Keratinocyte (primary cell): ENCODE data around the gene HEMGN. TPM values are rescaled to one million over a fixed set of nuclear protein-coding genes. Genes with fewer than 3 reads are reported as not detected.

Experiments
- DNase-seq: peaks from one replicate; pipeline ENCODE4 v3.0.0-alpha.2; 2011; ENCODE audit warnings: low read depth, missing footprints, low spot score
- FAIRE-seq: peaks from 2 replicates; lab custom pipeline; 2011; peaks lifted over from hg19 to GRCh38; lab: Jason Lieb, UNC
- H2AFZ ChIP-seq: 2 replicates; pipeline ENCODE4 v1.6.0; 2012; ENCODE audit warnings: low read length, control low read depth, inconsistent platforms; ENCODE audit not compliant: control insufficient read depth
- H3K27ac ChIP-seq: 2 replicates; pipeline ENCODE4 v1.5.1; 2011; ENCODE audit warnings: low read length; ENCODE audit not compliant: control insufficient read depth, insufficient read depth
- H3K27me3 ChIP-seq: 3 replicates; pipeline ENCODE4 v1.6.0; 2011; ENCODE audit warnings: low read length; ENCODE audit not compliant: control insufficient read depth, insufficient read depth; ENCODE audit errors: extremely low read depth
- H3K36me3 ChIP-seq, 2 experiments: 2 replicates in 1 of 2; 3 replicates in 1 of 2; pipeline ENCODE4 v1.5.1; 2011; ENCODE audit warnings: low read length in 2 of 2, mild to moderate bottlenecking in 1 of 2; ENCODE audit not compliant: control insufficient read depth in 2 of 2, insufficient read depth in 2 of 2; ENCODE audit errors: extremely low read depth in 1 of 2
- H3K4me1 ChIP-seq: 3 replicates; pipeline ENCODE4 v1.5.1; 2011; ENCODE audit warnings: low read length; ENCODE audit not compliant: control insufficient read depth, insufficient read depth; ENCODE audit errors: extremely low read depth
- H3K4me2 ChIP-seq: 3 replicates; pipeline ENCODE4 v1.6.0; 2011; ENCODE audit warnings: low read depth, low read length; ENCODE audit not compliant: control insufficient read depth, insufficient read depth; ENCODE audit errors: extremely low read depth
- H3K4me3 ChIP-seq, 3 experiments: fragments of 200-600 bp in 1 of 3; sonication (generic) in 1 of 3; 2 replicates in 2 of 3; 3 replicates in 1 of 3; pipeline ENCODE4 v1.5.1; 2011 to 2016; ENCODE audit warnings: low read length in 3 of 3, mild to moderate bottlenecking in 3 of 3, control low read depth in 2 of 3, inconsistent platforms in 1 of 3, low read depth in 1 of 3, mixed read lengths in 1 of 3, mixed run types in 1 of 3, moderate library complexity in 1 of 3; ENCODE audit not compliant: control insufficient read depth in 2 of 3, insufficient read depth in 2 of 3; ENCODE audit errors: extremely low read depth in 1 of 3
- H3K79me2 ChIP-seq: 2 replicates; pipeline ENCODE4 v1.6.0; 2012; ENCODE audit warnings: low read length; ENCODE audit not compliant: control insufficient read depth, insufficient read depth
- H3K9ac ChIP-seq: 3 replicates; pipeline ENCODE4 v1.6.0; 2011; ENCODE audit warnings: low read length; ENCODE audit not compliant: control insufficient read depth, insufficient read depth; ENCODE audit errors: extremely low read depth
- H3K9me1 ChIP-seq: 3 replicates; pipeline ENCODE4 v1.6.0; 2011; ENCODE audit warnings: low read length; ENCODE audit not compliant: control insufficient read depth, insufficient read depth; ENCODE audit errors: extremely low read depth
- H3K9me3 ChIP-seq: 2 replicates; pipeline ENCODE4 v1.5.1; 2012; ENCODE audit warnings: low read depth, low read length; ENCODE audit not compliant: control insufficient read depth
- H4K20me1 ChIP-seq: 3 replicates; pipeline ENCODE4 v1.6.0; 2011; ENCODE audit warnings: low read length; ENCODE audit not compliant: control insufficient read depth, insufficient read depth; ENCODE audit errors: extremely low read depth
- CTCF ChIP-seq, 3 experiments: IDR thresholded peaks in 1 of 3; conservative IDR thresholded peaks in 1 of 3; optimal IDR thresholded peaks in 1 of 3; 2 replicates in 2 of 3; 3 replicates in 1 of 3; pipeline versions ENCODE3 to v1.5.1; 2011; ENCODE audit warnings: low read length in 3 of 3, mild to moderate bottlenecking in 3 of 3, moderate library complexity in 2 of 3, control low read depth in 1 of 3, inconsistent platforms in 1 of 3; ENCODE audit not compliant: insufficient read depth in 2 of 3; ENCODE audit errors: extremely low read depth in 1 of 3
- EZH2 ChIP-seq: IDR thresholded peaks from one replicate; pipeline ENCODE4 v1.6.1; 2012; ENCODE audit warnings: inconsistent platforms, mild to moderate bottlenecking, low read length, moderate library complexity
- dilution Hi-C: fragments of 300-500 bp; cut with MboI; formaldehyde crosslinking; loops from one replicate; pipeline ENCODE4 v1.7.0; 2020; ENCODE audit warnings: low sequenced_read_pairs; ENCODE audit not compliant: extremely low pct_ligation_motif_present
- polyA plus RNA-seq, 5 experiments: library from polyadenylated mRNA; depleted of rRNA in 3 of 5; stranded (reverse) in 3 of 5; stranded (forward) in 1 of 5; unstranded in 1 of 5; fragments of >200 nt; gene quantifications; 1 replicate in 1 of 5; 2 replicates in 3 of 5; 3 replicates in 1 of 5; pipeline versions ENCODE4 v1.2.1 to v1.2.3, GENCODE V29; 2011 to 2012; ENCODE audit warnings: missing spikeins in 2 of 5, low read depth in 1 of 5, low replicate concordance in 1 of 5

Gene HEMGN
- polyA plus RNA-seq, 1 donor (not counting 4 experiments of a cell fraction or from before 2014, with no cell fraction given) = not detected

- no peak for TF ChIP-seq CTCF (optimal IDR thresholded peaks at IDR 0.05 in 1 of 3, IDR thresholded peaks at IDR 0.05 in 1 of 3, conservative IDR thresholded peaks at IDR 0.05 in 1 of 3; ENCODE audit: extremely low read depth in 1 of 3, insufficient read depth in 2 of 3, low read length in 3 of 3)
- TF ChIP-seq EZH2 = no peak
- dilution Hi-C loops = no loop called here
These were observed 13.6 kb downstream of the HEMGN start for GRCh38 chr9:97924386-97924785.

DNA sequence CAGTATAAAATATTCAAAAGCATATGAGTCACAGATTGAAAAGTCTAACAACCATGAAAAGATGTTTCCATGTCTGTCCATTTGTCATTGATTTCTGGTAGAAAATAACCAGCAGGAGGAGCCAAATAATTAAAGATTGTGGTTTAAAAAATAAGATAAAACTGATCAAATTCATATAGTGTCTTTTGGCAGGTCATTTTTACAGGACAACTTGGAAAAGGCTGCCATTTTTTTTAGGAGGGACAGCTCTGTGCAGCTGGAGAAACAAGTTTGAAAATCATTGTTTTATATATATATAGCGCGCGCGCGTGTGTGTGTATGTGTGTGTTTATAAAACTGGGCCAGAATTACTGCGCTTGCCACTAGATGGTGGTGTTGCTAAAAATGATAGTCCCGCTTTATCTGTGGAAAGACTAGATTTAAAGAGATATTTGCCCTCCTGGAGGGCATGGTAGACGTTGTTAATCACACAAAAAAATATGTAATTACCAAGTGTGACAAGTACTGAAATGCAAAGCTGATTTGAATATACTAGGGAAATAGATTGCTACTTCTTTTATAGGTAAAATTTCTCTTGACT lies 14.4 kb downstream of the HEMGN start:
- Histone ChIP-seq H3K9me3 (no peaks in the 10 kb centered on the region), H3K36me3 (no peaks in the 10 kb centered on the region), H3K79me2 (no peaks in the 10 kb centered on the region), H4K20me1 (no peaks in the 10 kb centered on the region), H3K4me2 (peak overlapping the region; percentile 96), H3K27me3 (no peaks in the 10 kb centered on the region), H3K27ac (peak overlapping the region; percentile 98), H3K9ac (no peak overlapping the region), H2AFZ (peak overlapping the region; percentile 57), H3K9me1 (no peaks in the 10 kb centered on the region), H3K4me1 (peaks cover 26% of the 10 kb centered on the region), H3K4me3 (peak overlapping the region; percentile 8 to 91 (median 84))
- TF ChIP-seq CTCF (optimal IDR thresholded peaks at IDR 0.05 in 1 of 3, IDR thresholded peaks at IDR 0.05 in 1 of 3, conservative IDR thresholded peaks at IDR 0.05 in 1 of 3; ENCODE audit: extremely low read depth in 1 of 3, insufficient read depth in 2 of 3, low read length in 3 of 3) = peak; percentile 55 to 65 (median 62)
- no peak for TF ChIP-seq EZH2
- DNase-seq = peak; percentile 23
- FAIRE-seq = no peak
- dilution Hi-C loops = no loop called here

More at GRCh38 chr9:97924386-97924785, 13.6 kb downstream of the HEMGN start:
- no peak for DNase-seq
- H3K9me3 ChIP-seq = no peaks in the 10 kb centered on the region
- no peaks in the 10 kb centered on the region for H3K36me3 ChIP-seq
- FAIRE-seq = no peak
- no peak overlapping the region for H3K4me2 ChIP-seq
- no peak overlapping the region for H3K9ac ChIP-seq
- H3K79me2 ChIP-seq = no peaks in the 10 kb centered on the region
- H3K4me1 ChIP-seq = peaks cover 18% of the 10 kb centered on the region
- H3K4me3 ChIP-seq = no peak overlapping the region
- no peak overlapping the region for H3K27ac ChIP-seq
- H2AFZ ChIP-seq = no peak overlapping the region
- no peaks in the 10 kb centered on the region for H3K27me3 ChIP-seq
- no peaks in the 10 kb centered on the region for H3K9me1 ChIP-seq
- H4K20me1 ChIP-seq = no peaks in the 10 kb centered on the region
